ENCODE results near the gene MPG.

Gene MPG

DNA sequence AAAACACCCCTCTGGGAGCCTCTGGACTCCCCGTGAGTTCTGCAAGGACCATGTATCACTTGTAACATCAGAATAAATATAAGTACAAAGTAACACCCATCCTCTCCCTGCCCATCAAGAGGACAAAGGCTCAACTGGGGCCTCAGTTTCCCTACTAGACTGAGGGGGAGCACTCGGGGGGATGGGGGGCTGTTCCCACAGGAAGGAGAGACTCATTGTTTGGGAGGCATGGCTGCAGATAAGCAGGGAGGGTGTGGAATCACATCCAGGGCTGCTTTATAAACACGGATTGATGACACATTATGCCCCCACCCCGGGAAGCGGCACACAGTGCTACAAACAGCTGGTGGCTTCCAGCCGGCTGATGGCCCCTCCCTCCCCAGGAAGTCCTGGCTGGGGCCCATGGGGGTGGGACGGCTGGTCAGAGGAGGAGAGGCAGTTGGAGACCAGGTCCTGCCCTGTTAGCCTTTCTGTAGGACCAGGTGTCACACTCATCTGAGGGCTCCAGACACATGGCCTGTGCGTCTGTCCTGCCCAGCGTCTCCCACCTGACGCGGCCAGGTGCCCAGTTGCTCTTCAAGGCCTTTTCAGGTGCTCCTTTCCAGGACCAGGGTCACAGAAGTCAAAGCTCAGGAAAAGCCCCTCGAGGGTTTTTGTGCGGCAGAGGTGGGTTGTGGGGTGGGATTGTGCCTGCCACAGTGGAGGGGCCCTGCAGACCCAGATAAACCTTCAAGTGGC, 1.3 kb upstream of the MPG start:
- TF ChIP-seq POLR2A (IDR thresholded peaks at IDR 0.05; ENCODE audit: low read depth, low read length) = no peak
- DNase-seq (ENCODE audit: insufficient read length, low spot score) = peak; percentile 96
- peak; percentile 45 for FAIRE-seq

DNA sequence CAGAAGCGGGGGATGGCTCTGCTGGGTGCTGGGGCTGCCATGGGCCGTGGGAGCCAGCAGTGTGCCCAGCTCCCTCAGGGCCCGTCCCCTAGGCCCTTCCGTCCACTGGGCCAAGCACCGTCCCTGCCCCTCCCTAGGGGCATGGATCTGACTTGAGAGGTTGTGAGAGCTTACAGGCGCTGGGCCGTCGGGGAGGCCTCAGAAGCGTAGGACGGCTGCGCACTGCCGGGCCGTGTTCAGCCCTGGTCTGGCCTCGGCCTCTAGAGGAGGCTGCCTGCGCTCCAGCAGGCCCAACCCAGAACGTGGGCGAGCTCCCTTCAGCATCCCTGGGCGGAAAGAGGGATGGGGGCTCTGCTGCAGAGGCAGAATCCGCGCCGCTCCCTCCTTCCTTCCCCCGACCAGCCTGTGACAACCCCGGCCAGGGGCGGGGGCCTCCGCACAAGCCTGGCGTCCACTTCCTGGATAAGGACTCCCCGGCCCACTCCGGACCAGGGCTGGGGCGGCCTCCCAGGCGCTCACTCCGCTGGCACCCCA, 685 bp upstream of the MPG start:
- no peak for TF ChIP-seq POLR2A (IDR thresholded peaks at IDR 0.05; ENCODE audit: low read depth, low read length)
- DNase-seq (ENCODE audit: insufficient read length, low spot score) (no peak), FAIRE-seq (no peak)

DNA sequence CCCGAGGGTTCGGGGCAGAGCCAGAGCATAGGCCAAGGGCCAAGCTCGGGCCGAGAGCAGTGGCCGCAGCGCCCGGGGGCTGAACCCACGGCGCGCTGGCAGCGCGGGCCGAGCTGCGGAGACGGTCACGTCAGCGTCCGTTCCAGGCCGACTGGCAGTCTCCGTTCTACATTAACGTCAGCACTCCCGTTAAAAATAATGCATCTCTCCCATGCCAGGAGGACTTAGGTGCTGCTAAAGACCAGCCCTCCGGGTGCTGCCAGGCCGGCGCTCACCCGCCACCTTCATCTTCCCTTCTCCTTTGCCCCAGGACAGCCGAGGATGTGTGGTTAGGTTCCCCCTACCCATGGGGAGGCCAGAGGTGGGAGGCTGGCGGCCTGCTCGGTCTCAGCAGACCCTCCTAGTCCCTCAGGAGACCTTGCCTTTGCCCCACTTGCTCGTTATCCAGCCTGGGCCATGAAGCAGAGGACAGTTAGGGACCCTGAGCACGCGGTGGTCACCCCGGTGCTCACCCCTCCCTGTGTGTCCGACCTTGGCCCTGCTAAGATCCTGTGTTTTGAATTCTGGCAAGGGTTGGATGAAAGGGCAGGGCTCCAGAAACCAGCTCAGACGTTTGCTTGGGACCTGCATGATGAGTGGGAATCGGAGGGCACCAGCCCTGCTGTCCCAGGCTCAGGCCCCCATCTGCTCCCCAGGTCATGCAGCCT, 572 bp downstream of the MPG start:
- FAIRE-seq = no peak
- 0 out of 2 replicates have a peak, but pooled peaks have one; percentile 2 for TF ChIP-seq POLR2A (IDR thresholded peaks at IDR 0.05; ENCODE audit: low read depth, low read length)
- peak; percentile 72 for DNase-seq (ENCODE audit: insufficient read length, low spot score)

DNA sequence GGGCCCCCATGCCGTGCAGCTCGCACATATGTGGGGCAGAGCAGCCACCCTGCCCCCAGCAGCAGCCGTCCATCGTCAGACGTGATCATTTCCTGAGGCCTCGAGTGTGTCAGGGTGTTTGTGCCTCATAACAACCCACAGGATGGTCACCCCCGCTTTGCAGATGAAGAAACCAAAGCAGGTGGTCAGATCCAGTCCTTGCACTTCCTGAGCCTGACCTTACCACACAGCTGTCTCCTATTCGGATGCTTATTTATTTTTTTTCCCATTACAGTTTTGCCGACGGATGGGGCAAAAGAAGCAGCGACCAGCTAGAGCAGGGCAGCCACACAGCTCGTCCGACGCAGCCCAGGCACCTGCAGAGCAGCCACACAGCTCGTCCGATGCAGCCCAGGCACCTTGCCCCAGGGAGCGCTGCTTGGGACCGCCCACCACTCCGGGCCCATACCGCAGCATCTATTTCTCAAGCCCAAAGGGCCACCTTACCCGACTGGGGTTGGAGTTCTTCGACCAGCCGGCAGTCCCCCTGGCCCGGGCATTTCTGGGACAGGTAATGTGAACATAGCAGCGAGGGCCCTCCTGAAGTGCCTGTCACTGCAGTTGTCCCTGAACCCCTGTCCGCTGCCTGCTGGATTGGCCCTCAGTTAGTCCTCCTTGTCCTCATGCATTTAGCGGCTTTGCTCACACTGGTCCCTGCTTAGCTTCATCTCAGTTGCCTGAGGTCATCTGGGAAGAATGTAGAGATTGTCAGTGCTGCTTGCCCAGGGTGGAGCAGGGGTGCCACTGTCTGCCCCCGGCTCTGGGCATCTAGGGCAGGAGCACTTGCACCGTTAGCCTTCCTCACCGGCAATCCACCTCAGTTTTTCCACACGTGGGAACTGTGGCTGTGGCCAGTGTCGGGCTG, 1.4 kb downstream of the MPG start:
- FAIRE-seq = no peak
- no peak for DNase-seq (ENCODE audit: insufficient read length, low spot score)
- TF ChIP-seq POLR2A (IDR thresholded peaks at IDR 0.05; ENCODE audit: low read depth, low read length) = 0 out of 2 replicates have a peak, but pooled peaks have one; percentile 0

DNA sequence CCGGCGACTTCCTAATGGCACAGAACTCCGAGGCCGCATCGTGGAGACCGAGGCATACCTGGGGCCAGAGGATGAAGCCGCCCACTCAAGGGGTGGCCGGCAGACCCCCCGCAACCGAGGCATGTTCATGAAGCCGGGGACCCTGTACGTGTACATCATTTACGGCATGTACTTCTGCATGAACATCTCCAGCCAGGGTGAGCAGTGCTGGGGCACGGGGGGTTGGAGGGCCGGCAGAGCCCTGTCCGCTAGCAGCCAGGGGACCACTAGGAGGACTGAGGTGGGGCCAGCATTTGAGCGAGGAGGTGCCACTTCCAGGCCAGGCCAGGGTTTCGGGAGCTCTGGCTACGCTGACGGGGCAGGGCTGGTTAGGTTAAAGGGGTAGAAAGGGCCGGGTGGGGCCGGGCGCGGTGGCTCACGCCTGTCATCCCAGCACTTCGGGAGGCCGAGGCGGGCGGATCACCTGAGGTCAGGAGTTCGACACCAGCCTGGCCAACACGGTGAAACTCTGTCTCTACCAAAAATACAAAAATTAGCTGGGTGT, 5.1 kb downstream of the MPG start:
- FAIRE-seq = no peak
- no peak for DNase-seq (ENCODE audit: insufficient read length, low spot score)
- TF ChIP-seq POLR2A (IDR thresholded peaks at IDR 0.05; ENCODE audit: low read depth, low read length) = no peak

DNA sequence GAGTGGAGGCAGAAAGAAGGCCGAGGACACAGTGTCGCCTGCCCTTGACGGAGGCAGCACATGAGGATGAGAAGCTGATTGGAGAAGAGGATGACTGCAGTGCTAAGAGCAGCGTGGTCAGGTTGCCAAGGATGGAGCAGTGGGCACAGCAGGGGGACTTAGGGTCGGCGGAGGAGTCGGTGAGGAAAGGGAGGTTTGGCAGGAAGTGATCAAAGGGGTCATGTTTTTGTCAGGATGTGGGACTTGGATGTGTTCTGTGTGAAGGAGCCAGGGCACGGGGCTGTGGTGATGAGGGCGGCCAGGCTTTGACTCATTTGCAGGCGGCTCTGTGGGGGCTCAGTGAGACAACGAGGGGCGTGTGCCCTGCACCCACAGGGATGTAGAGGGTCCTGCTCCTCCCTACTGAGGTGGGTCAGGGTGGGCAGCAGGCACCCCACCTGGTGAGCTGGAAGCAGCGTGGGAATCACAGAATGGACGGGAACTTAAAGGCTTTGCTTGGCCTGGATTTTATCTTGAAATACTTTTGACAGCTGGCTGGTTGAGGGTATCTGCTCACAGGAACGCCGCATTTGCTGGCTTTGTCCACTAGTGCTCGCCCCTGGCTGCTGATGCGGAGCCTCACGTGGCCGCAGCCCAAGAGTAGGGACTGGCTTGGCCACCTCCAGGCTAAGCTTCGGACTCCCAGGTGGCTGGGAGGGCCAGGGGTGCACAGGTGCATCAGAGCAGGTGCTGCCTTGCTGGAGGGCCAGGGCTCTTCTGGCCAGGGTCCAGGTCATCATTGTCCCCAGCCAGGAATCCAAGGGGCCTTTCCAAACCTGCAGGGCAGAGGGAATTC, 6.0 kb downstream of the MPG start:
- no peak for TF ChIP-seq POLR2A (IDR thresholded peaks at IDR 0.05; ENCODE audit: low read depth, low read length)
- DNase-seq (ENCODE audit: insufficient read length, low spot score) (no peak), FAIRE-seq (no peak)

DNA sequence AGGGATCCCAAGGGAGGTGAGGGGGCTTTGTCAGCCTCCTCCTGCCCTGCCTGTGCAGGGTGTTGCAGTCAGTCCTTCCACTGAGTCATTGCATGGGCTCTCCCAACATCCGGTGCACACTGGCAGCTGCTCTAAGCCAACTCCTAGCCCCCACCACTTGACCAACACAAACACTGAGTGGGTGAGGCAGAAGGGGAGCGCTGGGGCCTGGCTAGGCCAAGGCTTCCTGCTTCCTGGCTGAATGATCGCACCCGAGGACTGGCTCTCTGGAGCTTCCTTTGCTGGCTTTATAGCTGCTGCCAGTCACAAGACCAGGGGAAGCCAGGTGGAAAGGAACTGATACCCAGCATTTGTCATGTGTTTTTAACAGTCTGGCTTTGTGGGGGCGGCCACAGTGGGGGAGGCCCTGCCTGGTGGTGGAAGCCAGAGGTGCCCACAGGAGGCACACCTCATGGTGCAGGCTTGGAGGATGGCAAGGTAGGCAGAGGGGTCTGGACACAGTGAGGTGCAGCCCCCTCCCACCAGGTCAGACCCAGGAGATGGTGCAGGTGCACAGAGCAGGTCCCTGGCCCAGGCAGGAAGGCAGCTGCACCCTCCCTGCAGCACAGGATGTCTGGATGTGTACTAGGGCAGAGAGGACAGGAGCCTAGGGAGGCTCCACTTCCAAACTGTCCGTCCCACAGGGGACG, 6.8 kb downstream of the MPG start:
- DNase-seq (ENCODE audit: insufficient read length, low spot score) (peak; percentile 98), FAIRE-seq (peak; percentile 87)
- no peak for TF ChIP-seq POLR2A (IDR thresholded peaks at IDR 0.05; ENCODE audit: low read depth, low read length)

DNA sequence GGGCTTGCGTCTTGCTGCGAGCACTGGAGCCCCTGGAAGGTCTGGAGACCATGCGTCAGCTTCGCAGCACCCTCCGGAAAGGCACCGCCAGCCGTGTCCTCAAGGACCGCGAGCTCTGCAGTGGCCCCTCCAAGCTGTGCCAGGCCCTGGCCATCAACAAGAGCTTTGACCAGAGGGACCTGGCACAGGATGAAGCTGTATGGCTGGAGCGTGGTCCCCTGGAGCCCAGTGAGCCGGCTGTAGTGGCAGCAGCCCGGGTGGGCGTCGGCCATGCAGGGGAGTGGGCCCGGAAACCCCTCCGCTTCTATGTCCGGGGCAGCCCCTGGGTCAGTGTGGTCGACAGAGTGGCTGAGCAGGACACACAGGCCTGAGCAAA, 7.4 kb downstream of the MPG start:
- TF ChIP-seq POLR2A (IDR thresholded peaks at IDR 0.05; ENCODE audit: low read depth, low read length) = no peak
- FAIRE-seq = no peak
- DNase-seq (ENCODE audit: insufficient read length, low spot score) = no peak

DNA sequence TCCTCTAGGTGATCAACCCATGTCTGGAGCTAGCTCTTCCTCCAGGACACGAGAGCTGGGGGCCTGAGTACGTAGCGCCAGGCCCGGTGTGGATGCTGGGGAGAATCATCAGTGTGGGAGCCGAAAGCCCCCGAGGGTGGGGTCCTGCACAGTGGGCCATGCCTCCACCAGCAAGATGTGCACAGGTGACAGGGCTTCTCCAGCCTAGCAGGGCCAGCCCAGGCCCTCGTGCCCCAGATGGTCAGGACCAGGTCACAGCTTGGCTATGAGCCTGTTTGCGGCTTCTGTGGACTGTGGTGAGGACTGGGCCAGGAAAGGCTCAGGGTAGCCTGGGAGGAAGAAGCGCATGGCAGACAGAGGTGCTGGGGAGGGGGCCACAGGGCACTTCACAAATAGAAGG, 7.8 kb downstream of the MPG start:
- FAIRE-seq = no peak
- TF ChIP-seq POLR2A (IDR thresholded peaks at IDR 0.05; ENCODE audit: low read depth, low read length) = no peak
- no peak for DNase-seq (ENCODE audit: insufficient read length, low spot score)

DNA sequence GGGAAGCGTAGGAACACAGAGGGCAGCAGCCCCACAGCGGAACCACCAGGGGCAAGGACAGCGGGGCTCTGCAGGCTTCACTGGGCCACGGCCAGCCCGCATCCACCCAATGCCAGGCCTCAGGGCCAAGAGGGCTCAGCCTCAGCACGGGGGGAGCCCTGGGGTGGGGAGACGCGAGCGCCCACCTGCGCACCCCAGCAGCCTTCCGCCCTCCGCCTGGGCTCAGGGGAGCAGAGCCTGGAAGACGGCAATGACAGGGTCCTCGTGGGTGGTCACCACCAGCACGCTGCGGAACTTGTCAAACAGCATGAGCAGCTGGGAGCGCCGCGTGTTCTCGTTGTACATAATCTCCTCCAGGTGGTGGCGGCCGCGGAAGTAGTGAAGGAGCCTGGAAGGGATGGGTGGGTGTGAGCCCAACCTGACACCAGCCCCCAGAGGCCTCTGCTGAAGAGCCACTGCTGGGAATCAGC, 8.5 kb downstream of the MPG start:
- no peak for DNase-seq (ENCODE audit: insufficient read length, low spot score)
- no peak for FAIRE-seq
- no peak for TF ChIP-seq POLR2A (IDR thresholded peaks at IDR 0.05; ENCODE audit: low read depth, low read length)

DNA sequence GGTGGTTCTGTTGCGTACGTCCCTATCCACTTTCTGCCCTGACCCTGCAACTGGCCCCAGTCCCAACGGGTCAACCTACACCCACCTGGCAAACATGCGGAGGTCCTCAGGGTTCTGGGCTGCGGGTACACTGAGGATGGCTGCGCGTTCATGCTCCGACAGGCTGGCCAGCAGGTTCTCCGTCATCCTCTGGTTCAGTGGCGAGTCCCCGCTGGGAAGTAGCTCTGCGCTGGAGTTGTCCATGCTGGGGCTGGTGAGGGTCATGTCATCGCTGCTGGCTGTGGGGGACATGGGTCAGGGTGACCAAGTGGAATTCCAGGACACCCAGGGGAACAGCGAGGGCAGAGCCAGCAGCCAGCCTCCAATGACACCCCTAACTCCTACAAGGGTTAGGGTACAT, 10.6 kb downstream of the MPG start:
- DNase-seq (ENCODE audit: insufficient read length, low spot score) (no peak), FAIRE-seq (no peak)
- TF ChIP-seq POLR2A (IDR thresholded peaks at IDR 0.05; ENCODE audit: low read depth, low read length) = no peak
